Thoracic aorta endothelial cell (primary cell): ENCODE results near the gene GVQW3. TPM values are rescaled to one million over a fixed set of nuclear protein-coding genes. Genes with fewer than 3 reads are reported as not detected.

Source experiments
- small RNA-seq: library from RNA; depleted of rRNA; stranded (forward); fragments of <200 nt; gene quantifications from one replicate; pipeline ENCODE3, GENCODE V24; 2012
- total RNA-seq: library from RNA; depleted of rRNA; stranded (reverse); fragments of >200 nt; gene quantifications from 2 replicates; pipeline ENCODE4 v1.2.3, GENCODE V29; 2012

The GVQW3 gene
- total RNA-seq, result 2.2 and 2.8 TPM in 2 replicates

DNA sequence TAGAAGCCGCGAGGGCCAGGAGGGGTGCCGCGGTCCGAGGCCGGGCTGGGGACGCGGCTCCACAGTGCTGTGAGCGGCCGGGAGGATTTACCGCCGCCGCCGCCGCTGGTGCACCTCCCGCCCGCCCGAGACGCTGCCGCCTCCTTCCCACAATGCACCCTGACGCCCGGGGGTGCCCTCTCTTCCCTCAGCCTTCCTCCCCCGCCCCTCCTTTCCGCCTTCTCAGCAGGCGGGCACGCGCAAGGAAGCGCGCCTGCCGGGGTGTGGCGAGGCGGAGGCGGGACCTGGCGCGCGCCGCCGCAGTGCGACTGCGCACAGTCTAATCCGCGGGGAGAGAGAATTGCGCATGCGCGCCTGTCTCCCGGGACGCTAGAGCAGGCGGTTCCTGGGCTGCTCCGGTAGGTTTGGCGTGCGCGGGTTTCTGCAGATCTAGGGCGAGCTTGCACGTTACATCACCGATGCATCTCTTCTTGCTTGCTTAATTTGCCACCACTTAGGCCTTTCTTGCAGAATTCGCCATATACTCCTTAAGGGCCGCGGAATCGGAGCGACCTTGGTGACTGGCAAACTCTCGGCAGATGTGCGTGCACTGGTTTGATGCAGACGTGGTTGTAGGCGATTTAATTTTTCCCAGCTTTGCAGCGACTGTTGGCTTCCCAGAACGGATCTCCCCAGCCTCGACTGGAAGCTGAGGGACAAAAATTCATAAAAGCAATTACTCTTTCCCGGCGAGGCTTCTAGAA is at the start of gene GVQW3, which contains the start of gene THAP12:
TSS of gene GVQW3 (plus strand) at position 347 of the 743 bp plus-strand sequence. CDS start 506 bp downstream, outside the sequence.
TSS of gene THAP12 (minus strand) at position 156 of the 743 bp plus-strand sequence. CDS start 296 bp downstream, outside the sequence.

DNA sequence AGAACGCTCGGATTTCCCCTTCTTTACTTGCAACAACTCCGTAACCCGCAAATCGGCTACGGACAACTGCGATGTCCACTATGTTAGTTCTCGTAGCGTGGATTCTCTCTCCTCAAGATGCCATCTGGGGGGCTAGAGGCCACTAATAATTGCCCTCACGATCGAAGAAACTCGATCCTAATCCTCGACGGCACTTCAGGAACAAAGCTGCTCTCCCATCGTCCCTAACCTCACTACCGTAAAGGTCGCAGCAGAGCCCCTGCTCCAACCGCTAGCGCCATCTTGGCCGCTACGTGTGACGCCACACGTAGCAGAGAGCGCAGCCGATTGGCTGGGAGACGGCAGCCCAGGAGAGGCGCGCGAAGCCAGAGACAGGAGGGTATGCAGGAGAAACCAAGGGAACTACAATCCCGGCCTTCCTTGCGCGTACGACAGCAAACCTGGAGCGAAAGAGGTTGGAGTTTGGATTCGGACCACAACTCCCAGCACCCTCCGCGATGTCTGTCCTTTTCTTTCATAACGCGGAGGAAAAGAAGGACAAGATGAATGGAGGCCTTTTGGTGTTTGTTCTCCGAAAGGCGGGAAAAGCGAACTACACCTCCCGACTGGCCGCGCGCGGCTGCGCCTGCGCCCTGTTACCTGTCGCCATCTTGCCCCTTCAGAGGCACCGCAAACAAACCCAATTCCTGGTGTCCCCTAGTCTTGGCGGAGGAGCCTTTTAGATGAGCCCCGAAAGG is 63.4 kb downstream of the GVQW3 start, which contains the start of gene EMSY:
TSS of gene EMSY (plus strand) at position 635 of the 737 bp plus-strand sequence. CDS start 1,921 bp downstream, outside the sequence.

Small RNA genes within 50 kb of the gene (small RNA-seq; reads per million reads assigned to genes)
- not detected for gene RF00019

Other genes with a start within 250 kb of the GVQW3 start
- gene WNT11, start 174.8 kb upstream of the GVQW3 start, total RNA-seq, result not detected in 2 replicates
- 77.1 and 89.0 TPM in 2 replicates for gene THAP12, start 191 bp upstream of the GVQW3 start, total RNA-seq
- gene EMSY, start 63.7 kb downstream of the GVQW3 start, total RNA-seq, result 23.5 and 26.9 TPM in 2 replicates